KMS-11 (cell line): Measurements from ENCODE around the gene RNF39.

ENCODE experiments used
- H2AFZ ChIP-seq: fragments of 200-600 bp; sonication (generic); 2 replicates; pipeline ENCODE4 v1.6.1; 2016; ENCODE audit warnings: antibody characterized with exemption, mixed run types, low read depth
- H3K27ac ChIP-seq: fragments of 200-600 bp; sonication (generic); 2 replicates; pipeline ENCODE4 v1.6.1; 2016; ENCODE audit warnings: mild to moderate bottlenecking, mixed run types
- H3K27me3 ChIP-seq: fragments of 200-600 bp; sonication (generic); 2 replicates; pipeline ENCODE4 v1.6.1; 2017; ENCODE audit warnings: mild to moderate bottlenecking, low read depth, mixed run types, moderate library complexity; ENCODE audit not compliant: insufficient read depth
- H3K36me3 ChIP-seq: fragments of 200-600 bp; sonication (generic); 2 replicates; pipeline ENCODE4 v1.6.1; 2017; ENCODE audit warnings: mild to moderate bottlenecking, mixed run types; ENCODE audit not compliant: insufficient read depth
- H3K4me1 ChIP-seq: fragments of 200-600 bp; sonication (generic); 2 replicates; pipeline ENCODE4 v1.6.1; 2016; ENCODE audit warnings: mild to moderate bottlenecking, low read depth, mixed run types; ENCODE audit not compliant: poor library complexity, severe bottlenecking
- H3K4me2 ChIP-seq: fragments of 200-600 bp; sonication (generic); 2 replicates; pipeline ENCODE4 v1.7.0; 2016; ENCODE audit warnings: mild to moderate bottlenecking, mixed run types
- H3K4me3 ChIP-seq: fragments of 200-600 bp; sonication (generic); IDR thresholded peaks from 2 replicates; pipeline ENCODE4 v1.6.1; 2017; ENCODE audit warnings: low read depth, low read length, mixed read lengths; ENCODE audit not compliant: insufficient read depth
- H3K79me2 ChIP-seq: fragments of 200-600 bp; sonication (generic); 2 replicates; pipeline ENCODE4 v1.6.1; 2016; ENCODE audit warnings: low read depth, mixed run types; ENCODE audit not compliant: insufficient read depth
- H3K9ac ChIP-seq: fragments of 200-600 bp; sonication (generic); 2 replicates; pipeline ENCODE4 v1.6.1; 2016; ENCODE audit warnings: mild to moderate bottlenecking, mixed run types
- H4K20me1 ChIP-seq: fragments of 200-600 bp; sonication (generic); 2 replicates; pipeline ENCODE4 v1.6.1; 2016; ENCODE audit warnings: mild to moderate bottlenecking, mixed run types; ENCODE audit not compliant: insufficient read depth
- CTCF ChIP-seq: fragments of 200-600 bp; sonication (generic); conservative IDR thresholded peaks from 2 replicates; pipeline ENCODE4 v1.6.1; 2017; ENCODE audit warnings: low read depth, mild to moderate bottlenecking, antibody characterized with exemption, low read length, moderate library complexity, mixed read lengths

The RNF39 gene

GRCh38 chr6:30043744-30044143, 31.8 kb downstream of the RNF39 start:
- no peak overlapping the region for H3K4me3 ChIP-seq
- TF ChIP-seq CTCF, result no peak
- no peaks in the 10 kb centered on the region for H4K20me1 ChIP-seq
- no peak overlapping the region for H2AFZ ChIP-seq
- peaks cover 52% of the 10 kb centered on the region for H3K4me1 ChIP-seq
- H3K27ac ChIP-seq, result no peak overlapping the region
- H3K79me2 ChIP-seq, result no peaks in the 10 kb centered on the region
- no peaks in the 10 kb centered on the region for H3K36me3 ChIP-seq
- H3K4me2 ChIP-seq, result 0 out of 2 replicates have a peak overlapping the region, but pooled peaks have one; percentile 81
- H3K27me3 ChIP-seq, result no peaks in the 10 kb centered on the region
- H3K9ac ChIP-seq, result no peak overlapping the region

- no peak for TF ChIP-seq CTCF
- no peaks in the 10 kb centered on the region for H4K20me1 ChIP-seq
- H3K27ac ChIP-seq, result peak overlapping the region; percentile 24; the same call in 1 of the 2 replicates
- no peaks in the 10 kb centered on the region for H3K79me2 ChIP-seq
- H3K4me2 ChIP-seq, result peak overlapping the region; percentile 81
- no peak overlapping the region for H3K9ac ChIP-seq
- no peaks in the 10 kb centered on the region for H3K36me3 ChIP-seq
- peaks cover 52% of the 10 kb centered on the region for H3K4me1 ChIP-seq
- no peak overlapping the region for H3K4me3 ChIP-seq
- H2AFZ ChIP-seq, result no peak overlapping the region
- H3K27me3 ChIP-seq, result no peaks in the 10 kb centered on the region
Observed at GRCh38 chr6:30042914-30043313, 32.7 kb downstream of the RNF39 start.

- peak overlapping the region; percentile 81 for H3K4me2 ChIP-seq
- no peaks in the 10 kb centered on the region for H3K27me3 ChIP-seq
- H3K4me1 ChIP-seq, result peaks cover 52% of the 10 kb centered on the region
- no peak overlapping the region for H3K9ac ChIP-seq
- no peak overlapping the region for H3K4me3 ChIP-seq
- H2AFZ ChIP-seq, result no peak overlapping the region
- no peaks in the 10 kb centered on the region for H3K79me2 ChIP-seq
- H4K20me1 ChIP-seq, result no peaks in the 10 kb centered on the region
- H3K36me3 ChIP-seq, result no peaks in the 10 kb centered on the region
- no peak for TF ChIP-seq CTCF
- peak overlapping the region; percentile 24; the same call in 1 of the 2 replicates for H3K27ac ChIP-seq
Observed at GRCh38 chr6:30042476-30042875, 33.1 kb downstream of the RNF39 start.

GRCh38 chr6:30041821-30042220, 33.7 kb downstream of the RNF39 start:
- TF ChIP-seq CTCF, result no peak
- H3K4me2 ChIP-seq, result peak overlapping the region; percentile 81; the same call in 1 of the 2 replicates
- H3K4me3 ChIP-seq, result no peak overlapping the region
- H3K9ac ChIP-seq, result no peak overlapping the region
- no peaks in the 10 kb centered on the region for H3K27me3 ChIP-seq
- no peak overlapping the region for H2AFZ ChIP-seq
- no peak overlapping the region for H3K27ac ChIP-seq
- H3K79me2 ChIP-seq, result no peaks in the 10 kb centered on the region
- H4K20me1 ChIP-seq, result no peaks in the 10 kb centered on the region
- H3K4me1 ChIP-seq, result peaks cover 52% of the 10 kb centered on the region
- no peaks in the 10 kb centered on the region for H3K36me3 ChIP-seq
